GM19025 (cell line): ENCODE measurements around the gene CTSE.

Experiments
- ATAC-seq: cut with Tn5 transposase; IDR thresholded peaks from one replicate; pipeline ENCODE4 v1.9.1; 2021; ENCODE audit warnings: mild to moderate bottlenecking, low read depth, moderate library complexity; ENCODE audit not compliant: unreplicated experiment

CTSE gene

DNA sequence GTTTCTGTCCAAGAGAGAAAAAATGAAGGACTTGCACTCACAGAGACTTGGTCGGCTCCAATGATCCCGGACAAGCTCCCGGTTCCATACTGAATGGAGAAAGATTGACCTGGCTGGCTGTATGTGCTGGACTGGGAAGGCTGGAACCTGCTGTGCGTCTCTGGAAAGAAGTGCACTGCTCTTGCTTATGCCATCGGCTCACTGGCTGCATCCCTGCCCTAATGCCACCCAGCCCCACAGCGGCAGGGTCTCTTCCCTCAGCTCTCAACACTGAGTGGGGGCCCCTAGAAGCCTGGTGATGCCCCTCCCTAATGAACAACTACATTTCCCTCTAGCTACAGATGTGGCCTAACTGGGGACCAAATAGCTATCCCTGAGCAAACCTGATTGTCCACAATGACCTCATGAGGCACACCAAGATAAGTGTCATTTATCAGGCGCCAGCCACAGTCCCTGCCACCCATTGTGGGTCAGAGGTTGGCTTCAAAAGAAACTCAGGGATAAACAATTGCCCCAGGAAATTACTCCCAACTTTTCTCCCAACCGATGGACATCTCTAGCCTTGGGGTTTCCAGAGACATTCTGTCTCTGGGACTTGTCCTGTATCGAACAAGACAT, 2.6 kb downstream of the CTSE start:
- ATAC-seq: no peak

DNA sequence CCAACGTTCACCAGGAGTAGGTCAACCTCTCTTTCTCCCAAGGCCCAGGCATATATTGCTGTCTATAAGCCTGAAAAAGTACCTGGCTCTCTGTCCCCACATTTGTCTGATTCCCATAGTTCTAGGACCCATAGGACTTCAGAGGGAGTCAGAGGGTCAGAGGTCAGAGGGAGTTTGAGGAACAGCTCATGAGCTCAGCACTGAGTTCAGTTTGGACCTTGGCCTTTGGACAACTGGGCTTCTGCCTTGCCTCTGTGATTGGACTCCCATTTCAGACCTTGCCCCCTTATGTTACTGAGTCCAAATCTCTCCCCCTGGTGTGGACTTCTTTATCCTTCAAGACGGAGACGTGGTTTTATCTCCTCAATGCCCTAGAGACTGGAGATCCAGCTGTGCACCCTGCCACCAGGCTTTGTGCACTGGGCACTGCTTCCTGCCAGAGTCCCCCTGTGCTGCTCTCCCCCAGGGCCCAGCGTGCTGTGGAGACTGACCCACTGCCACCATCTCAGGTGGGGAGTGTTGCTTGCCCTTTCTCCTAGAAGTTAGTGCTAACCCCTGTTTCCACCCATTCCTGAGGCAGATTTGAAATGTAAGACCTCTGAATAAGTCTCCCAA, 3.2 kb downstream of the CTSE start:
- ATAC-seq: no peak

DNA sequence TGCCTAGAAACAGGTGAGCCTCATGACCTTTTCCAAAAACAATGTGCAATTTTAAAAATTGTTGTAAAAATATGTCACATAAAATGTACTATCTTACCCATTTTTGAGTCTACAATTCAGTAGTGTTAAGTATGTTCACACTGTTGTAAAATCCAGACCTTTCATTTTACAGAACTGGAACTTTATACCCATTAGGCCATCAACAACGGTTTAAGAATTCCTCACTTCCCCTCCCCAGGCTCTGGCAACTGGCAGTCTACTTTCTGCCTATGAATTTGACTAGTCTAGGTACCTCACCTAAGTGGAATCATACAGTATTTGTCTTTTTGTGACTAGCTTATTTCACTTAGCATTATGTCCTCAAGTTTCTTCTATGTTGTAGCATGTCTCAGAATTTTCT, 8.6 kb downstream of the CTSE start:
- ATAC-seq: no peak

DNA sequence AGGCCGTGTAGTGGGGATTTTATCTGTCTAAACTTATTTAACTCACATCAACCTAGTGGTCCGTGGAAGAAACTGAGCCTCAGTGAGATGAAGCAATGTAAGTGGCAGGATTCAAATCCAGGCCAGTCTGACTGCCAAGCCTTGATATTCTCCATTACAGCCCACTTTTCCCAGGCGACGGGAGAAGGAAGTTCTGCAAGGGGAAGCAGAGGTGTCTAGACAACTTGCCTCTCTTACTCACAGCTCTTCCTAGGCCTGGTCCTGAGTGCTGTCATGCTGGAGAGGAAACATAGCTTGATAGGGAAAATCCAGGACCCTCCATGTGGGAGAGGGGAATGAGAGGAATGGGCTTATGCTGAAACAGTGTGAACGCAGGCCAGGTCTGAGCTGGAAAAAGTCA, 9.1 kb downstream of the CTSE start:
- no peak for ATAC-seq

DNA sequence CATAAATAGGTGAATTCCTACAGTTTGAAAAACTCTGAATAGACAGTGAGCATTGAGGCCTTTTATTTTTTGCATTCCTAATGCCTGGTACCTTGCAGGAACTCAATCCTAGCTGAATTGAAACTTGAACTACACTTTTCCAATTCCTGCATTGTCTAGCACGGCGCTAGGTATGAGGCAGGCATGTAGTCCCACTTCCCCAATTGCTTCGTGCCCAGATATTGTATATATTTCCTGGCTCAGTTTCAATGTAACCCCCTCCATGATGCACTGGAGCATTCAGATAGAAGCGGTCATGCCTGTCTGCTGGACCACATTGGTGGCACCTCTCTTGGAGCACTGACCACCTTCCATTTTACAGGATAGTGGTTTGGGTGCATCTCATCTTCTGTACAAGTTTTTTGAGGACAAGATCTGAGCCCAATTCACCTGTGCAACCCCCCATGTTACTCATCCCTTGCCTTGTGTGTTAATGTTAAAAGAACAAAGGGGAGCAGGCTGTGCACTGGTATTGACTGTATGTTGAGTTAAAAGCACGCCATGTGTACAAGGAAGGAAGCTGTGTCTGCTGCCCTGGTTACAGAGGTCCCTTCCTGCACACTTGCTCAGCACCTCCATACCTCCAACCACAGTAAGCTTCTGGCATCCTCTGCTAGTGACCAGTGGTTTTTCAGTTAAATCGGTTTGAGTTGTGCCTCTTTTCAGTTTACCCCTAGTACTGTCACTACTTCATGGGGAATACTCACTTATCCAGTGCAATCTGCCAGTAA, 10.5 kb downstream of the CTSE start:
- ATAC-seq: no peak

DNA sequence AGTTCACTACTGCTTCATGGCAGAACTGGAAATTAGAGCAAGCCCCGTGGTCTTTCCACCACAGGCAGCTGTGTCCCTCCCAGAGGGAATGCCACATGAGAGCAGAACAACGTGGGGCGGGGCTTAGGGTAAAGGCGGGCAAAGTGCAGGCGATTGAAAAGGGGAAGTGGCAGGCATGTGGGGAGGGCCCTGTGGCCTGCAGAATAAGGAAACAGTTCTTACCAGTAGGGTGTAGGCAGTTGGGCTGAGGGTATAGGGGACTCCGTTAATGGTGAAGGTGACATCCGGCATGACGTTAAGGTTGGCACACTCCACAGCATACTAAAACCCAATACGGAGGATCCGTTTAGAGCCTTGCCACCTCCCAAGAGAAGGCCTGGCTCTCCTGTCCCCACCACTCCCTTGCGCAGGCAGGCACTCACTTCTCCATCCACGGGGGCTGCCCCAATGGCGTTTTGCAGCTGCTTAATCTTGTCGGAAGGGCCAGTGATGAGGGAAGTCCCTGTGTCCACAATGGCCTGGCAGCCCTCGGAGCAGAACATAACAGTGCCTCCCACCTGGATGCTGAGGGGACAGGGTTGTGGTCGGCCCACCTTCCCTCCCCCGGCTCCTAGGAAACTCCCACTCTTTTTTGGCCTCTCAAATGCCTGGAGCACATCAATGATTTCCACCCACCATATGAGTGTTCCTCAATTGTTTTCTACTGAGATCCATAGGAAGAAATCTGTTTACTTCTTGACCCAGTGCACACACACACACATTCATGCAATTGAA, 11.4 kb downstream of the CTSE start:
- peak; percentile 97 for ATAC-seq

DNA sequence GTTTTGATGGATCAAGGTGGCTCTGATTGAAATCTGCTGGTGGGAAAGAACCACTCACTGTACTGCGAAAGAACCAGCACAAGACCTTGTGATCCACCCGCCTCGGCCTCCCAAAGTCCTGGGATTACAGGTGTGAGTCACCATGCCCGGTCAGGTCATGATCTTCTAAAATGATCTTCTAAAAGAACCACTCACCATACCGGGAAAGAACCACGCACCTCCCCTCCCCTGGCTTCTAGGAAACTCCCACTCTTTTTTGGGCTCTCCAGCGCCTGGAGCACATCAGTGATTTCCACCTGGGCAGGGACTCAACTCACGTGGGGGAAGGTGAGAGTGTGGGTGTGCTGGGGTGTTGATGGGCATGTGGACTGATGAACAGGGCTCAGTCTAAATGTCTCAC, 12.6 kb downstream of the CTSE start:
- no peak for ATAC-seq

DNA sequence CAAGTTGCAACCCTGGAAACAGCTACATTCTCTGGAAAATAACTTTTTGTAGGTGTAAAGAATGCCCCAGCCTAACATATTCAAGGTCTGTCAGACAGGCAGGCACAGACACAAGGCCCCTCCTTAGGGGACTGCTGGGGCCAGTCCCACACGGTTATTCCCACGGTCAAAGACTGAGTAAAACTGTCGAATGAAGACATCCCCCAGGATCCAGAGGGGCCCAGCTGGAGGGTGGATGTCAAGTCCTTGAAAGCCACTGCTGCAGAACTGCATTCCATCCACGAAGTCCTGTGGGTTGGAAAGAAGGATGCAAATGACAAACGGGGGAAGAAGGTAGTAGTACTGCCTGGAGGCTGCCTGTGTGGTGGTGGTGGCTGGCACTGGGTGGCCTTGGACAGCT, 13.6 kb downstream of the CTSE start:
- ATAC-seq: no peak

DNA sequence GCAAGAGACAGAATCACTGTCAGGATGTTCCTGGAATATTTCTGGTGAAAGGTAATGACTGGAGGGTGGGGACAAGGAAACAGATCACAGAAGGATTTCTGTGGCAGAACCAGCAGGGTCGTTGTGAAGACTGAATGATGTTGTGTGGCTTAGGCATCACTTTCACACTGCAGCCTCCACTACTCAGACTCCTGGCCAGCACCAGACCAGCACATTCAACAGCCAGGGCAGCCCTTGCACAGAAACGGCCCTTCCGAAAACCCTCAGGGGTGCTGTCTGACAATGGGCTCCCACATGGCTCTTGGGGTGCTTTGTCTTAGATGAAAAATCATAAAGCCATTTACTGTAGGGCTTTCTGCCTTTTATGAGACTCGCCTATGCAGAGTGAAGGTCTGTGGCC, 16.7 kb downstream of the CTSE start:
- ATAC-seq: no peak

DNA sequence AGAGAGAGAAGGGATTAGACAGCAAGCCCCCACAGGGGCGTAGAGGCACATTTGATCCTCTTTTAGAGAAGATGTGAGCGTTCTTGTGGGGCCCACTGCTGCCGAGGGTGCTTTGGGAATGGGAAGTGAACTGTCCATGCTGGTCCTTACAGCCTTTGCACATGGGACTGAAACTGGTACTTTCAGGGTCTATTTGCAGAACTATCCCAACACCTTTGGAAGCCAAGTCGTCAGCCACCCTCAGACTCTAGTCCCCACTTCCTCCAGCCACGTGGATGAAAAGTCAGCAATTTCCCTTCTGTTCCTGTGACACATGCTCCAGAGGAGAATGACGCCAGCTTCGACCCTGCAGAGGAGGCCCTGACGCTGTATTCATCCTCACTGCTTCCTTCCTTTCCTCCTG, 17.9 kb downstream of the CTSE start:
- no peak for ATAC-seq

DNA sequence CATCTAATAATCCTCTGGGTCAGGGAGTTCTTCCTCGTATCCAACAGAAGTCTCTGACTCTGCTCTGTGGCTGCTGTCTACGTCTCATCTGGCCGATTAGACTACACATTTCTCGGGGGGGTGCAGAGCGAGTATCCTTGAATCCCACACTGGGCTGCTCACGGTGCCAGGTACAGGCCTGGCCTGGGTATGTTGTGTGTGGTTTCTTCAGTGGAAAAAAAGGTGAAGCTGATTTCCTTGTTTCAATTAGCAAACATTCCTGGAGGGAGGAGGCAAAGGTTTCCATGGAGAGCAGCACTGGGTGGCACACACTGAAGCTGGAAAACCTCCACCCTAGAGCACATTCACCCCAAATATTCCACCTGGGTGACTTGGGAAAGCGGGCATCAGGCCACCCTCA, 18.5 kb downstream of the CTSE start:
- no peak for ATAC-seq

DNA sequence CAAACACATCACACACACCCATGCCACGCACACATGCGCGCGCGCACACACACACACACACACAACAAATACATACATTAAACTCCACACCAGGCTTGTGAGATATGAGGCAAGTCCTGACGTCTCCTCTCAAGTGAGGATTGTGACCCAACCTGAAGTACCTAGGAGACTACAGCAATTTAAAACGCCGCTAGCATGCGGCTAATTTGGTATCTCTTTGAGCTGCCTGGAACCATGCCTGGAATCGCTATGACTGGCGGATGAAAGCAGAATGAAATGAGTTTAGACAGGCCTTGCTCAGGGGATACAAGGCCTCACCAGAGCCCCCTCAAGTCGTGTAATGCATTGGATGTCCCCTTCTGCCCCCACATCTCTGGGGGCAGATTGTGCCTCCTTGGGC, 18.9 kb downstream of the CTSE start:
- ATAC-seq: no peak

DNA sequence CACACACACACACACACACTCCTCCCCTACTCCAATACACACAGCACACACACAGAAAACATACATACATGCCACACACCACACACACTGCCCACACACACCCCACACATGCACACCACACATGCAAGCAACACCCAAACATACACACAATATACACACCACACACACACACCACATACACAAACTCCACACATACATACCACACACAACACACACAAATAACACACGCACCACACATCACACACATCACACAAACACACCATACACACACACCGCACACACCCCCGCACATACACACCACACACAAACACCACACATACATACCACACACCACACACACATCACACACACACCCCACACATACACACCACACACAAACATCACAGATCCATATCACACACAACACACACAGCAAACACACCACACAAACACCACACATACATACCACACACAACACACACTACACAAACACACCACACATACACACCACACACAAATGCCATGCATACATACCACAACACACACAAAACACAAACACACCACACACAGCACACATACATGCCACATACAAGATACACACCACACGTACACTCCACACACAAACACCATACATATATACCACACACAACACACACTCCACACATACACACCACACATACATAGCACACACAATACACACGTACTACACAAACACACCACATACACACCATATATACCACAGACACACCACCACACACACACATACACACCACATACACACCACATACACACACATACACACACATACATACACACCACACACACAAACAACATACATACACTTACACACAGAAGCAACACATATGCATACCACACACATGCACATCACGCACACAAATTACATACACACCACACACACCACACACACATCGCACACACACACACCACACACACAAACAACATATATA, 19.6 kb downstream of the CTSE start:
- ATAC-seq: no peak

DNA sequence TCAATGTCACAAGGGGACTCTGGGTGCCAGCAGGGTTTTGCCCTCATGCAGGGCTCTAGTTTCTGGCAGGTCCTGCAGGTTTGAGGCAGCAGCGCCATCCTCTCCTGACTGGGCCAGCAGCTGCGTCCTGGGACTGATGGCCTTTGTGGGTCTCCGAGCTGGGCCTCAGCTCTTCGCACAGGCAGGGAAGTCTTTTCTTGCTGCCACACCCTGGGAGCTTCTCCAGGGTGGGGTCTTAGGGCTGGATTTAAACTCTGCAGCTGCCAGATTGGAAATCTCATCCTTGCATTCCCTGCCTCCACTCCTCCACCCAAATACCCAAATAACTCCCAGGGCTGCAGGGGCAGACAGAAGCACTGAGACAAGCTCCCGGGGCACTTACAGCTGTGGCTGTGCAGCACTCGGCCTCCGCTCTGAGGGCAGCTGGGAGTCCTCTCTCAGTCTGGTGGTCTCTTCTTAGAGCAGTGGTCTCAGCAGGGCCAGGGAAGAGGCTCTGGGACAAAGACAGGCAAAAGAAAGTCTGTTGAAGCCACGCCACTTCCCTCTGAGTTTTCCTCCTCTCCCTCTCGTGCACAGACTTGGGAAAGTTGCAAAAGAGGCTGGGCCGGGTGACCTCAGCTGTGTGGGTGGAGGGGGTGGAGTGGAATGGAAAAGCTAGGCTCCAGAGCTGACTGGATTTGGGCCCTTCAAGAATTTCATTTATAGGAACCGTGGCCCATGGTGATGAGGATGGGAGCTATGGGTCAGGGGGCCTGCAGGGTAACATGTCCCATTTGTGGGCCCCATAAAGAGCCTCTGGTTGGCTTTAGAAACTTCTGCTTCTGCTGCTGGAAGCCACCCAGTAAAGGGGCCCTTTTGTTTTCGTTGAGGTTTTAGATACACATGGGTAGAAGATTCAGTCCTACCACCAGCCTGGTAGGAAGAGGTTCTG, 20.6 kb downstream of the CTSE start, which contains the start of gene RAB7B:
Gene RAB7B, minus strand, starts transcription at position 525 of the 931 bp plus-strand sequence. CDS start 9,260 bp downstream, outside the sequence.
- ATAC-seq: no peak

DNA sequence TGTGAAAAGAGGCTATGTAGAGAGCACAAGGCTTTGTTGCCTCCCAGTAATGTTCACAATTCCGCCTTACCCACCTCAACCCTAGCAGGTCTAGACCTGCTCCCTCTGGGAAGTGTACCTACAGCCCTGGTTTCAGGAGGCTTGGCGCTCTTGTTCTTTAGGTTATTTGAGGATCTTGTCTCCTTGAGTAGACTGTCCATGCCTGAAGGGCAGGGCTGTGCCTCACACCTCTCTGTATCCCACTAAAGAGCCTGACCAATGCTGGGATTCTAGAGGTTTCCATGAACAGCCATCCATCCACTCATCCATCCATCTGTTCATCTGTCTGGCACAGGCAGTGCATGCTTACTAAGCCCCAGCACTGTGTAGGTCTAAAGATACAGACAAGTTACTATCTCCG, 21.5 kb downstream of the CTSE start:
- ATAC-seq: no peak

DNA sequence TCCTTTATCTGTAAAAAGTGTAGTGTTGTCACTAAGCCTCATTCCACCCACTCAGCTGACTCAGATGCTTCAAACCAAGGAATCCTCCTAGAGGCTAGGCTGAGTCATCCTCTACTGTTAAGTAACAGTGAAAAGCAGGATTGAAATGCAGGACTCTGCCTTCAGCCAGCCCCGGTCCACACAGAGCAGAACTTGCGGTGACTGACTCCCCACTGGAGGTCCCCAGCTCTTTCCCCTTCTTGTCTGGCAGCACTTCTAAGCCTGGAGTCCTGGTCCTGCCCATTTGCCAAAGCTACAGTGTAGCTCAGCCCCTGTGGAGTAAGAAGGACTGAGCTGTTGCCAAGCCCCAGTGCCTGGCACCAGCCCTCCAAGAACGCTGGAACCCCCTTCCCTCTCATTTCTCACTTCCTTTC, 22.2 kb downstream of the CTSE start:
- no peak for ATAC-seq

DNA sequence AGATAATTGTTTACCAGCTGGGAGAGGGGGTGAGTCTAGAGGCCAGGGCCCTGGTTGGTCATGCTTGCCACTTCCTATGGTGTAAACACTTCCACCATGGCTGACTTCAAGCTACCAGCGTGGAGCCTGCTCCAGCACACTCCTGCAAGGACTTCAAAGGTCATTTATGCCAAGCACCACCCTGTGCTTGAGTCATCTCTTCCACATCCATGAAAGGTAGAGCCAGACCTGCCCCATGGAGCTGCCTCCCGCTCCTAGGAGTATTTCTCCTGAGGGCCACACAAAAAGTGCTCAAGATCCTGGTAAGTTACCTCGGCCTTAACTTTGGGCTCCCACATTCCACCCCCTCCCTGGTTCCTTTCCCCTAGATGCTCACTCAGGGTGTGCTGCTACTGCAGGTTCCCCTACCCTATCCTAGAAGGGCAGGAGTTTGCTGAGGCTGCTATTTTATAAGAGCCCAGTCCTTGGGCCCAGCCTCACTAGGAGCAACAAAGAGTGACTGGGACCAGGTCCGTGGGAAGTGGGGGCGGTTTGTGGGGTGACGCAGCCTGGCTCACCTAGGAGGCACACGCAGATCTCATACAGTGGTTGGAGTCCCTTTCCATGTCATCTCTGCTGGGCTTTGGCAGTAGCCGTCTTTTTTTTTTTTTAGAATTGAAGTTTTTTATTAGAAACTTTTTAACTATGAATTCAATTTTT, 22.9 kb downstream of the CTSE start:
- ATAC-seq: no peak

DNA sequence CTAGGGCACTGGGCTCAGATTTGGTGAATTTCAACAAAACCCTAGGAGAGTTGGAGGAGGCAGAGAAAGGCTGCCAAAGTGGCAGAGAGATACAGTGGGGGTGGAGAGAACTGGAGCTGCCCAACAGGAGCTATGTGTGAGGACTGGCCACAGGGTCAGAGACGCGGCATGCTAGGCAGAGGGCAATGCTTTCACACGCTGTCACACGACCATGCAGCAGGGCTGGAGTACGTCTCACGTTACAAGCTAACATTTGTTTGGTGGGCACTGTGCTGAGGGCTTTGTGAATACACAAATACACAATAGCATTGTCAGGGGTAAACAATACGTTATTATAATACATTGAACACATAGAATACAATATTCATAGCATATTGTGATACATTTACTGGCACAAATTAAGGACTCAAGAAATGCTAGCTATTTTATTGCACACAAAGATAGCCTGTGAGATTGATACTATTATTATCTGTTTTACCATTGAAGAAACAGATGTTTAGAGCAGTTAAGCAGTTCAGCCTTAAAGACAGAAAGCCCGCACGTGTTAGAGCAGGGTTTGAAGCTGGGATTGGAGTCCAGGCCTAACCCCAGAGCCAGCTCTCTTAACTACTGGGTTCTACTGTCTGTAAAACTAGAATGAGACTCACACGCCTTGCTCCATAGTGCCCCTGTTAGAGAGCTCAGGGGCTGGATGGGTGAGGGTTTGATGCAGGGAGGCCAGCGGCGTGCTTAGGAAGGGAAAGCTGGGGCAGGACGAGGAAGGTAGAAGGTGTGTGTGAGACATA, 25.0 kb downstream of the CTSE start:
- ATAC-seq: no peak
